Tibial artery (tissue), 4 donors: Measurements from ENCODE around the gene PI4K2A.
"Not testable (repeated sequence)": the region's sequence is repeated elsewhere in the genome, so short reads cannot be mapped to it uniquely, and the experiment has no call there.

ENCODE experiments used
- DNase-seq, 2 donors: peaks; one replicate each; pipeline ENCODE4 v3.0.0-alpha.2; 2019
- H3K27ac ChIP-seq, 2 donors: fragments of 200-600 bp; sonication (generic) in 1 of 2; 1 replicate in 1 of 2; 2 replicates in 1 of 2; pipeline ENCODE4 v1.5.1; 2018 to 2019; ENCODE audit warnings: mild to moderate bottlenecking in 1 of 2
- H3K27me3 ChIP-seq, 2 donors: fragments of 200-600 bp; sonication (generic) in 1 of 2; one replicate each; pipeline versions ENCODE4 v1.5.1 to v1.6.0; 2016 to 2019
- H3K36me3 ChIP-seq, 3 donors: fragments of 200-600 bp; sonication (generic) in 2 of 3; one replicate each; pipeline ENCODE4 v1.5.1; 2016 to 2019; ENCODE audit warnings: mild to moderate bottlenecking in 2 of 3
- H3K4me1 ChIP-seq, 4 donors: fragments of 200-600 bp; sonication (generic) in 2 of 4; 1 replicate in 3 of 4; 2 replicates in 1 of 4; pipeline ENCODE4 v1.5.1; 2016 to 2019
- H3K4me3 ChIP-seq, 2 donors: fragments of 200-600 bp; sonication (generic) in 1 of 2; 1 replicate in 1 of 2; 2 replicates in 1 of 2; pipeline ENCODE4 v1.5.1; 2018 to 2019; ENCODE audit warnings: mild to moderate bottlenecking in 2 of 2
- H3K9me3 ChIP-seq, 3 donors: fragments of 200-600 bp; sonication (generic) in 1 of 3; one replicate each; pipeline ENCODE4 v1.5.1; 2016 to 2019
- CTCF ChIP-seq, 2 experiments: fragments of 200-600 bp in 1 of 2; fragments of 450-650 bp in 1 of 2; IDR thresholded peaks; one replicate each; pipeline ENCODE4 v1.5.1; 2017 to 2019; ENCODE audit warnings: antibody characterized with exemption in 2 of 2, mild to moderate bottlenecking in 1 of 2, moderate library complexity in 1 of 2
- intact Hi-C: fragments of 100-400 bp; cut with DNase I; formaldehyde crosslinking; loops from one replicate; pipeline ENCODE4 v1.15.0; 2023; ENCODE audit warnings: low total_unique reads

PI4K2A gene

GRCh38 chr10:97632949-97633884 is 7.3 kb upstream of the PI4K2A start, which contains the start of gene MORN4:
TSS of gene MORN4 (minus strand) at chr10:97633500. CDS start at chr10:97619653, 13,847 bp downstream.
- peak; percentile 95 to 97 for DNase-seq
- intact Hi-C loops, result no loop called here
- peak within 1 kb of the TSS; percentile 60 to 62 for H3K27ac ChIP-seq
- peaks cover 0 to 9% (median 6%) of the 10 kb centered on the region in 4 donors for H3K4me1 ChIP-seq
- H3K36me3 ChIP-seq, result no peaks in the 10 kb centered on the region
- TF ChIP-seq CTCF (IDR thresholded peaks at IDR 0.05), result no peak
- H3K4me3 ChIP-seq, result peak within 1 kb of the TSS; percentile 71 to 75
- no peaks in the 10 kb centered on the region for H3K9me3 ChIP-seq
- H3K27me3 ChIP-seq, result no peaks in the 10 kb centered on the region

GRCh38 chr10:97633921-97634320 is 6.5 kb upstream of the PI4K2A start:
- Histone ChIP-seq H3K27ac (peak overlapping the region; percentile 60 to 62), H3K36me3 (no peaks in the 10 kb centered on the region), H3K4me3 (peak overlapping the region; percentile 71 to 75), H3K27me3 (no peaks in the 10 kb centered on the region), H3K4me1 (peaks cover 0 to 9% (median 6%) of the 10 kb centered on the region in 4 donors), H3K9me3 (no peaks in the 10 kb centered on the region)
- TF ChIP-seq CTCF (IDR thresholded peaks at IDR 0.05), result peak; percentile 15 to 23
- intact Hi-C loops, result no loop called here
- no peak for DNase-seq

DNA sequence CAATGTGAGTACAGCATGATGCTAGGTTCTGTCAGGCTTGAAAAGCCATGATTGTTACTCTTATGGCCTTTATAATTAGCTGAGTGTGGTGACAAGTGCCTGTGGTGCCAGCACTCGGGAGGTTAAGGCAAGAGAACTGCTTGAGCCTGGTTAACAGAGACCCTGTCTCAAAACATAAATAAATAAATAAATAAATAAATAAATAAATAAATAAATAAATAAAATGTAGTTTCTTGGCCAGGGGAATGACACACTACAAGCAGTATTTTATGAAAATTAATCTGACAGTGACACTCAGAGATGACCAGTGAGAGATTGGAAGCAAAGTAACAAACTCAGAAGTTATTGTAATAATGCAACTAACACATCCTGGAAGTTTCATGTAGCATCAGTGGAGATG is 4.9 kb upstream of the PI4K2A start:
- Histone ChIP-seq H3K4me1 (peaks cover 0 to 9% (median 6%) of the 10 kb centered on the region in 4 donors), H3K27me3 (no peaks in the 10 kb centered on the region), H3K4me3 (no peak overlapping the region), H3K27ac (no peak overlapping the region), H3K36me3 (no peaks in the 10 kb centered on the region), H3K9me3 (no peaks in the 10 kb centered on the region)
- TF ChIP-seq CTCF (IDR thresholded peaks at IDR 0.05), result no peak
- DNase-seq, result no peak
- intact Hi-C loops, result no loop called here

DNA sequence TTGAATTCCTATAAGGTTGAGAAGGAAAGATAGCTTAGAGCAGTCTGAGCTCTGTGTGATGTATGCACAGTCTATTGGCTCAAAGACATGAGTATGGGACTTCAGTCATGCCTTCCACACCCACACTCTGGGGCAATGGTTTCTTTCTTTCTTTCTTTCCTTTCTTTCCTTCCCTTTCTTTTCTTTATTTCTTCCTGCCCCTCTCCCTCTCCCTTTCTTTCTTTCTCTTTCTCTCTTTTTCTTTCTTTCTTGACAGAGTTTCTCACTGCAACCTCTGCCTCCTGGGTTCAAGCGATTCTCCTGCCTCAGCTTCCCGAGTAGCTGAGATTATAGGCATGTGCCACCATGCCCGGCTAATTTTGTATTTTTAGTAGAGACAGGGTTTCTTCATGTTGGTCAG is 1.4 kb upstream of the PI4K2A start:
- intact Hi-C loops, H3K27ac ChIP-seq, DNase-seq, H3K36me3 ChIP-seq, H3K9me3 ChIP-seq, H3K27me3 ChIP-seq, H3K4me3 ChIP-seq: not testable (repeated sequence)
- peaks cover 0 to 21% (median 13%) of the 10 kb centered on the region in 4 donors for H3K4me1 ChIP-seq

- Histone ChIP-seq H3K27me3 (no peaks in the 10 kb centered on the region), H3K36me3 (peaks cover 0 to 15% (median 12%) of the 10 kb centered on the region in 3 donors), H3K27ac (peak overlapping the region; percentile 80 to 83), H3K9me3 (no peaks in the 10 kb centered on the region), H3K4me3 (peak overlapping the region; percentile 80 to 89), H3K4me1 (peaks cover 0 to 21% (median 13%) of the 10 kb centered on the region in 4 donors)
- peak; percentile 41 to 68 for DNase-seq
- intact Hi-C loops, result no loop called here
- no peak for TF ChIP-seq CTCF (IDR thresholded peaks at IDR 0.05)
These were observed 669 bp downstream of the PI4K2A start for GRCh38 chr10:97640868-97641811.

- peaks cover 0 to 23% (median 14%) of the 10 kb centered on the region in 4 donors for H3K4me1 ChIP-seq
- H3K27me3 ChIP-seq, H3K27ac ChIP-seq, DNase-seq, H3K4me3 ChIP-seq, intact Hi-C loops, H3K9me3 ChIP-seq: not testable (repeated sequence)
- H3K36me3 ChIP-seq, result peaks cover 0 to 20% (median 17%) of the 10 kb centered on the region in 3 donors
These were observed 2.1 kb downstream of the PI4K2A start for GRCh38 chr10:97642471-97643159.
